Pons (tissue), 1 donor: ENCODE data around the gene ZAR1L.

Experiments
- DNase-seq: peaks from one replicate; pipeline ENCODE4 v3.0.0-alpha.2; 2016; ENCODE audit warnings: low spot score

Gene ZAR1L

GRCh38 chr13:32254916-32255723 lies 60.0 kb downstream of the ZAR1L start:
- DNase-seq: no peak

- DNase-seq: no peak
These were observed 60.7 kb downstream of the ZAR1L start for GRCh38 chr13:32254416-32254815.

- DNase-seq: no peak
These were observed 61.2 kb downstream of the ZAR1L start for GRCh38 chr13:32253911-32254399.
